GM21367 (cell line): Measurements from ENCODE around the gene DUSP1.
"Not testable (repeated sequence)": the region's sequence is repeated elsewhere in the genome, so short reads cannot be mapped to it uniquely, and the experiment has no call there.

Experiments
- ATAC-seq: cut with Tn5 transposase; IDR thresholded peaks from one replicate; pipeline ENCODE4 v1.9.1; 2021; ENCODE audit not compliant: unreplicated experiment

Gene DUSP1

GRCh38 chr5:172798422-172799215 lies 27.6 kb upstream of the DUSP1 start:
- ATAC-seq: no peak

DNA sequence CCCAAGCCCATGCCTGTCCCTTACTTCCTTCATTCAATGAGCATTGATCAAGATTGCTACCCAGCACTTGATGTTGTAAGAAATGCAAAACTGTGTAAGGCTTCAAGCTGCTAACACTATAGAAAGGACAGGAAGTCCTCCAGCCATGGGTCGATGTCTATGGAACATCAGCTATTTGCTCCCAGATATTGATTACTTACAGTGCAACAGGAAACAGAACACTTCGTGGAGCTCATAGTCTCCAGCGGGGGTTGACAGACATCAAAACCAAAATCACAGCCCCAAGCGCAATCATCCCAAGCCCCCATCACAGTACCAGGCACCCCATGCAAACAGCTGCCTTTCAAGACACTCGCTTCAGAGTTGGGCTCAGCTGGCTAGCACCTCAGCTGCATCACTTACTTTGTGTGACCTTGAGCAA lies 26.8 kb upstream of the DUSP1 start:
- no peak for ATAC-seq

- ATAC-seq: no peak
Measured at GRCh38 chr5:172796306-172796705, 25.3 kb upstream of the DUSP1 start.

DNA sequence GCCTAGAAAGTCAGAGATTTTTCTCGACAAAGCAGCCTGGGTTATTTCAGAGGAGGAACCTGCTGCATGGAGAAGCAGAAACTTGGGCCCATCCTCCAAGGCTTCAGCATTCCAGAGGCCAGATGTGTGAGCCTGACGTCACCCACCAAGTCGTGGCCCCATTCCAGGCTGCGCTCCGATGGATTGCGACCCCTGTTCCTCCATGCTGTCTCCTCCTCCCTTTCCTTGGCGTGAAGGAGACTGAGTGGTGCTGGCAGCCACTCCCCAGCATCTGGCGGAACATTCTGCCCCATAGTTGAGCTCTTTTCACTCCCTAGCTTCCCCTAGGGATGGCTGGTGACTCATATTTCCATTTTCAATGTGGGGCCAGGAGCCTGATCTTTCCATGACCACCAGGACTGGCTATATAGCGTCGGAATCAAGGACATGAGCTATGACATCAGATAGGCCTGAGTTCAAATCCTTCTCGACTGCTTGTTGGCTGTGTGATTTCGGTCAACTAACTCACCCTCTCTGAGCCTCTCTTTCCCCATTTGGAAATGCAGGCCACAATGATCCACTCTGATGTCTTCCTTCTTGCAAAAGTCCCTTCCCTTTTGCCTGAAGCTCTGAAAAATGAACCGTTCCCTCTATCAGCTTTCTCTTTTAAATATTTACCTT lies 24.5 kb upstream of the DUSP1 start:
- no peak for ATAC-seq

DNA sequence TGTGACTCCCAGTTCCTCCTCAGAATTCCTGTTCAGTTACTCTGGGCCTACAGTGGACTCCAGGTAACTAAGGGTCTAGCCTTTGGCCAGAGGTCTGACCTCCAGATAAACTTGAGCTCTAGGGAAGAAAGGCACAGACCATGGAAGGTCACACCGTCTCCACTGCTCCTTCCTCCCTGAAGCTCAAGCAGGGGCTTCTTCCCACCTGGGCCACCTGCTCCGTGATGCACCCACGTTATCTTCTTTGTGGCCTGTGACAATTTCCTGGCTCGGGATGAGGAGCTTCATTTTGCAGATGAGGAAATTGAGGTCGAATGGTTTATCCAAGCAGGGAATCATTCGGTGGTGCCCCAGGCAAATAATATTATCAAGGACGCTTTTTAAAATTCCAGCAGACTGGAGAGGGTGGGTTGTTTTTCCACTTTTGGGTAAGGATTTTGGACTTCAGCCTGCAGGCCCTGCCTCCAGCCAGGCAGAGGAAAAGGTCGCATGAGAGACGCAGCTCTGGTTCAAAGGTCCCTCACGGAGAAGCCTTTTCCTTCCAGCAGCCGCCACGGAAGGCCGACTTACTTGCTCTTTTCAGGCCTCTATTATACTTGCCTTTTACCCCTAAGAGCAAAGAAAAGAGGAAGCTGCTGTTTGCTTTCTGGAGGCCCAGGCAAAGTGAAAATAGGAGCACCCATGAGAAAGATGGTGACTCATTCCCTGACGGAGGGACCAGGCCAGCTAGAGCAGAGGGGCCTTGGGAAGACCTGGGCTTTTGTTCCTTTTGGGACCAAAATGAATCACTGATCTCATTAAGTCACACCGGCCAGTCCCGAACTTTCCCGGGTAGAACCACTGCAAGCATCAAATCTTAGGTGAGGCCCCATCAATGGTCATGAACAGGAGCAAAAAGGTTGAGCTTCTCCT lies 22.8 kb upstream of the DUSP1 start:
- ATAC-seq: no peak

DNA sequence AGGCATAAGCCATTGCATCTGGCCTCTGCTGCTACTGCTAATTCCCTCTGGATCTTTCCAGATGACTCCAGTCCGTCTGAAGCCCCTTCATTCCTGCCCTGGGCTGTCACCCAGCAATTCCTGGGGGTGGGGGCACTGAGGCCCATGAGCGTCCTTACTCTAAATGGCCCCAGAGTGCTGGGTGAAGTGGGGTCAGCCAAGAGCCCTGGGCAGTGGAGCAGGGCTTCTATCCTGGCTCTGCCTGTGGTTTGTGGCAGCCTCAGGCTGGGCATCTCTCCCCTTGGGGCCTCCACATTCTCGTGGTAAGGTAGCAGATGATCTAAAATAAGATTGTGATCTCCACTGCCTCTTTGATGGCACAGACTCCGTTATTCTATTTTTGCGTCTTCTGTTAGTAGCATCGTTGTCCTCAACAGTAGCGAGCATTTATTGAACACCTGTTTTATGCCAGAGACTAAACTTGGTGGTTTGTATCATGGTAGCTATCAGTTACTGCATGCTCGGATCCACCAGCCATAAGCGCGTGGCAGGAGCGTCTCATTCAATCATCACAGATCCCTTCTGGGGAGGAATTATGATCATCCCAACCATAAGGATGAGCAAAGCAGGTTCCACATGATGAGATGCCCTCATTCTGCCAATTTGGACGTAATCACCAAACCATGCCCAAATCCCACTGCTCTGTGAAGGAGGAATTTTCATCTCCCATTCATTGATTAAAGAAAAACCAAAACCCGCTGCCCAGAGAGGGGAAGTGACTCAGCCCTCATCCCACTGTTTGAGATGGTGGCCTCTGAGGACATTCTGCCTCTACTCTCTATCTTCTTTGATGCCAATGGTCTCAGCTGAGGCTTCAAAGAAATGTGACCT lies 21.9 kb upstream of the DUSP1 start:
- ATAC-seq: no peak

DNA sequence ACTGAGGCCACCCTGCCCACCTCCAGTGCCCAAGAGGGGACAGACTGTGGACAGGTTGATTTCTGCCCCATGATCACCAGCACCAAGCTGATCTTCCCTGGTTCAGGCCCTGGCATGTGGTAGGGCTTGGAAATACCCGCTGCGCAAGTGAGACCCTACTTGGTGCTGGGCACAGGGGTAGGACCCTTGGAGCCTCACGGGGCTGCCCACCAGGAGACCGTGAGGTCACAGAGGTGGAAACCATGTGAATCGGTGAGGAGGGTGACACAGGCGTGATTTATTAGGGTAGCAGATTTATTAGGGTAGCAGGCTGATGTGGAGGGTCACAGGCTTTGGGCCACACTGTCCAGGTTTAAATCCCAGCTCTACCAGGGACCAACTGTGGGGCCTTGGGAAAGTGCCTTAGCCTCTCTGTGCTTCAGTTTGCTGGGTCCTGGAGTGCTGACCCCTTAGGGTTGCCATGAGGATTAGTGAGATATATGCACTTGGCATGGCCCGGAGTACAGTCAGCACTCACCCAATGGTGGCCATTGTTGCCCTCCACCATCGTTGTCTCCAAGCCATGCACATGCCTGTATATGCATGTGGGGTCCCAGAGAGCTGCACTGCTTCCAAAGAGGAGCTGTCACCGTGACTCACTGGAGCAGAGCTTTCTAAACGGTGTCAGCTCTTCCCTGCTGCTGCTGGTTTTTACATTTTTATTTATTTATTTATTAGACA lies 20.9 kb upstream of the DUSP1 start:
- ATAC-seq: no peak

GRCh38 chr5:172791286-172791685 lies 20.3 kb upstream of the DUSP1 start:
- no peak for ATAC-seq

DNA sequence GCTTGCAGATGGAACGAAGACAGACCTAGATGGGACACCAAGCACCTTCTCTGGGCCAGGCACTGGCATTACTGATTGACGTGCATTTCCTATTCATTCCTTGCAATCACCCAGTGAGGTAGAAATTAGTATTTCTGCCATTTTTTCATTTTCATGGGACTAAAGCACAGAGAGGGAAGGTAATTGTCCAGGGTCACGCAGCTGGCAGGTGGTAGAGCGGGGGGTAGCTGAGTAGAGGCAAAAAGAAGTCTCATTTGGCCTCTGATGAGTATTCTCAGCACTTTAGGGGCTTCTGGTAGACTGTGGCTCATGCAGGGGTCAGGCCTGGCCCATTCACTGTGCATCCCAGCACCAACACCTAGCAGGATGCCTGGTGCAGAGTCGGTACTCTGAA lies 19.5 kb upstream of the DUSP1 start:
- no peak for ATAC-seq

DNA sequence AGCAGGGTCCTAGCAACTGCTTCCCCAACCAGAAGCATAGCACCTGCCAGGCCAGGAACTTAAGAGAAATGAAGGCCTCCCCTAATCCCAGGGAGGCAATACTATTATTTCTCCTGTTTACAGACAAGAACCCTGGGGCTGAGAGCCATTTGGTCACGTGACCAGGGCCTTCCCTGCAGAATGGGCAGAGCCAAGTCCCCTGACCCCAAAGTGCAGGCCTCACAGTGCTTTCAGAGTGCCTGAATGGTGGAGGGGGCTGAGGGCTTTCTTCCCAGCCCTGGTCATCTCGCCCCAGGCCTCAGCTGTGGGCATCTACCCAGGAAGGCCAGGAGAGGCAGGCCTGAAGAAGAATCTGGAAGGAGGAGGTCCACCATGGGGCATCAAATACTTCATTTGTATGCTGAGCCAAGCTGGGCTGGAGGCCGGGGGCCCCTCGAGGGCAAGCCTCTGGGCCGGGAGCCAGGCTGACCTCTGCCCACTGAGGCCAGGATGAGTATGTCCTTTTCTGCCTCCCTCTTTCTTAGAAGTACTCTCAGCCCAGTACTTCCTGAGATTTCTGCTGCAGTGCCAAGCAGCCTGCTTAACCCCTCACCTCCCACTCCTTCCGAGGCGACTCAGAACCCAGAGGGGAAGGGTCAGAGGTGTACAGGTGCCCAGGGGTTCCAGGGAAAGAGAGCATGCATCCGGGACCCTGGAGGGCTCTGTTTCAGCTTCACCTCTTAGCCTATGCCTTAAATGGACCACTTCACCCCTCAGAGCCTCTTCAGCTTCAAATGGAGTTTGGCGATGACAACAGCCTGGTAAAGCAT lies 18.9 kb upstream of the DUSP1 start:
- ATAC-seq: no peak

GRCh38 chr5:172788771-172789686 lies 18.0 kb upstream of the DUSP1 start:
- ATAC-seq: no peak

GRCh38 chr5:172787538-172787937 lies 16.5 kb upstream of the DUSP1 start:
- not testable (repeated sequence) for ATAC-seq

DNA sequence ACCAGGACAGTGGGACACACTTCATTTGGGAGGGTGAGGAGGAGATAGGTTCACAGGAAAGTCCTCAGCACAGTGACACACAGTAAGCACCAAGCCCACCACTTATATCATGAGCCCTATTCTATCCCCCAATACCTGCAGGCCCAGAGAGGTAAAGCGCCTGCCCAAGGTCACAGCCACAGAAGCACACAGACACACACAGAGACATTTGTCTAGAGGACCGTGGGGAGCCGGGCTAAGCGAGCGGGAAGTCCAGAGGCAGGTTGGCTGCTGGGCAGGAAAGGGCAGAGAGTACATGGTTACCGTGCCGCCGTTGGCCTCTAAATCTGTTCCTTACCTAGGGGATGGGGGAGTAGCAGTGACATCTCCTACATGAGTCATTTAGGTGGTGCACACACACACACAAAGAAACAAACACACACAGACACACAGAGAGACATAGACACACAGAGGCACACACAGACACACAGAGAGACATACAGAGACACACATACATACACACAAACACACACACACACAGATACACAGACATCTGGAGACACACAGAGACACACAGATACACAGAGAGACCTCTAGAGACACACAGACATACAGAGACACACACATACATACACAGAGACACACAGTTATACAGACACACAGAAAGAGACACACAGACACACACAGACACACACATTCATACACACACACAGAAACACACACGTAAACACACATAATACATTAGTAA lies 15.9 kb upstream of the DUSP1 start:
- no peak for ATAC-seq

DNA sequence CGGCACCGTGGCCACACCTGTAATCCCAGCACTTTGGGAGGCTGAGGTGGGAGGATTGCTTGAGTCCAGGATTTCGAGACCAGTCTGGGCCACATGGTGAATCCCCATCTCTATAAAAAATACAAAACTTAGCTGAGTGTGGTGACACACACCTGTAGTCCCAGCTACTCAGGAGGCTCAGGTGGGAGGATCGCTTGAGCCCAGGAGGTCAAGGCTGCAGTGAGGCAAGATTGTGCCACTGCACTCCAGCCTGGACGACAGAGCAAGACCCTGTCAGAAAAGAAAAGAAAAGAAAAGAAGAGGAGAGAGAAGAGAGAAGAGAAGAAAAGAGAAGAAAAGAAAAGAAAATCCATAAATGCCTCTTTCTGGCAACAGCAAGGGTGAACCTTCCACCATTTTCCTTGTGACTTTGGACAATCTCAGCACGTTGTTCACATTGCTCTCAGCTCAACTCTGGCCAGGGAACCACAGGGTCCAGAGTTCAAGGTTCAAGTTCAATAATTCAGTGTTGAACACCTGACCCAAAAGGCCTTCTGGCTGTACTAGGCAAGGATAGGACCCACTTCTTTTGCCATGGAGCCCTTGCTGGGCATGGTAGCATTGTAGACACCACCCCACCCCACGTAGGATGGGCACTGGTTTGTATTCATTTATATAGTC lies 14.6 kb upstream of the DUSP1 start:
- no peak for ATAC-seq

- not testable (repeated sequence) for ATAC-seq
Measured at GRCh38 chr5:172784162-172784561, 13.2 kb upstream of the DUSP1 start.

- ATAC-seq: not testable (repeated sequence)
Measured at GRCh38 chr5:172783319-172783718, 12.3 kb upstream of the DUSP1 start.
